Hematopoietic multipotent progenitor cell treated with erythropoietin and hydrocortisone succinate and interleukin-3 and kit ligand, for 15 days (in vitro differentiated cells): ENCODE measurements around the gene PRR33.

Experiments used
- DNase-seq: peaks from one replicate; pipeline ENCODE4 v3.0.0-alpha.2; 2015; ENCODE audit warnings: low spot score

PRR33 gene

GRCh38 chr11:1927848-1928469 is 36.3 kb upstream of the PRR33 start:
- no peak for DNase-seq

- no peak for DNase-seq
Observed at GRCh38 chr11:1927026-1927847, 35.5 kb upstream of the PRR33 start.

- no peak for DNase-seq
Observed at GRCh38 chr11:1926156-1927025, 34.7 kb upstream of the PRR33 start.

- no peak for DNase-seq
Observed at GRCh38 chr11:1925373-1926155, 33.9 kb upstream of the PRR33 start.

- no peak for DNase-seq
Observed at GRCh38 chr11:1924646-1925372, 33.1 kb upstream of the PRR33 start.

GRCh38 chr11:1924181-1924580 is 32.5 kb upstream of the PRR33 start:
- no peak for DNase-seq

GRCh38 chr11:1923201-1923956 is 31.7 kb upstream of the PRR33 start:
- no peak for DNase-seq

- DNase-seq = no peak
Observed at GRCh38 chr11:1922481-1923081, 30.9 kb upstream of the PRR33 start.

GRCh38 chr11:1921574-1922141 is 30.0 kb upstream of the PRR33 start:
- no peak for DNase-seq

- DNase-seq = no peak
Observed at GRCh38 chr11:1920909-1921573, 29.3 kb upstream of the PRR33 start.

GRCh38 chr11:1920128-1920908 is 28.6 kb upstream of the PRR33 start:
- no peak for DNase-seq

GRCh38 chr11:1919391-1920127 is 27.9 kb upstream of the PRR33 start, which contains the start of gene TNNT3:
Gene TNNT3 (plus strand): TSS chr11:1919703. CDS start chr11:1922875, 3,172 bp downstream.
- DNase-seq = no peak

- DNase-seq = no peak
Observed at GRCh38 chr11:1918436-1919315, 27.0 kb upstream of the PRR33 start.

- DNase-seq = no peak
Observed at GRCh38 chr11:1917523-1918435, 26.1 kb upstream of the PRR33 start.

GRCh38 chr11:1916986-1917522 is 25.4 kb upstream of the PRR33 start:
- DNase-seq = no peak
